Lower lobe of right lung (tissue), 2 donors: Measurements from ENCODE around the gene SLC39A1. TPM values are rescaled to one million over a fixed set of nuclear protein-coding genes. Genes with fewer than 3 reads are reported as not detected.

Source experiments
- ATAC-seq, 2 donors: fragments of 200-7000 bp; cut with Tn5 transposase; one replicate each; pipeline ENCODE4 v1.9.1; 2020 to 2022; ENCODE audit warnings: mild to moderate bottlenecking in 2 of 2, moderate library complexity in 2 of 2
- DNase-seq: peaks from one replicate; pipeline ENCODE4 v3.0.0-alpha.2; 2020
- H3K27ac ChIP-seq: fragments of 200-600 bp; one replicate; pipeline ENCODE4 v1.8.0; 2022
- H3K27me3 ChIP-seq: fragments of 200-600 bp; one replicate; pipeline ENCODE4 v1.8.0; 2022; ENCODE audit warnings: low read depth
- H3K36me3 ChIP-seq: fragments of 200-600 bp; one replicate; pipeline ENCODE4 v1.8.0; 2022; ENCODE audit warnings: mild to moderate bottlenecking
- H3K4me1 ChIP-seq: fragments of 200-600 bp; one replicate; pipeline ENCODE4 v1.8.0; 2022
- H3K4me3 ChIP-seq: fragments of 200-600 bp; one replicate; pipeline ENCODE4 v1.8.0; 2022; ENCODE audit warnings: mild to moderate bottlenecking
- H3K9me3 ChIP-seq: fragments of 200-600 bp; one replicate; pipeline ENCODE4 v1.8.0; 2022
- intact Hi-C: fragments of 100-400 bp; cut with DNase I; formaldehyde crosslinking; loops from one replicate; pipeline ENCODE4 v1.11.0; 2022
- total RNA-seq: library from RNA; stranded (reverse); fragmentation: NEBNext Ultra II Directional; extraction: Animal tissue kit (Norgen Biotek cat#: 25700); gene quantifications from one replicate; pipeline ENCODE4 v1.2.1, GENCODE V29; 2021
- TF ChIP-seq, protein P1 (sequence below): fragments of 200-600 bp; IDR thresholded peaks from one replicate; pipeline ENCODE4 v1.8.0; 2022; ENCODE audit warnings: antibody characterized with exemption, mild to moderate bottlenecking
- donor health status: DM: no; HTN: yes; CAD: no; lungs with severe emphysema.

The SLC39A1 gene
- total RNA-seq, 1 donor from 2014 or later = 98.4 TPM

DNA sequence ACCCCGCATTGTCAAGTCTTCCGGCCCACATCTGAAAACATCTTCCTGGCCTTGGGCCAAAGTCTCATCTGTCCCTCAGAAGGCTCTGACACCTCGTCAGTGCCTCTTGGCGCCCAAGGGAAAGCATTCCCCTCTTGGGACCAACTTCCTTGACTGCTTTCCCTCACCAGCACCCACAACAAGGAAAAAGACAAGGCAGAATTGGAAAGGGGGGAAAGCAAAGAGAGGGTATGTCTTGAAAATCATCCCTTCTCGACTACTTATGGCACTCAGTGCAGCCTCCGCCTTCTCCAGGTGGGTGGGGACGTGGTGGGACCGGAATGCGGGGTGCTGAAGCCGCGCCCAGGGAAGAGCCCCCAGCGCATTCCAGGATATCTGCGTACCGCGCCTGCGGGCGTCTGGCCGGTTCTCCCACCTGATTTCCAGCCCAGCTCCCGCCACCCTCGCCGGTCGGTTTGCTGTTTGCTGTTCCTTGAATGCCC is 554 bp upstream of the SLC39A1 start:
- H3K27me3 ChIP-seq = no peaks in the 10 kb centered on the region
- DNase-seq (peak; percentile 73), ATAC-seq (peak; percentile 31 to 37)
- TF ChIP-seq, protein P1, sequence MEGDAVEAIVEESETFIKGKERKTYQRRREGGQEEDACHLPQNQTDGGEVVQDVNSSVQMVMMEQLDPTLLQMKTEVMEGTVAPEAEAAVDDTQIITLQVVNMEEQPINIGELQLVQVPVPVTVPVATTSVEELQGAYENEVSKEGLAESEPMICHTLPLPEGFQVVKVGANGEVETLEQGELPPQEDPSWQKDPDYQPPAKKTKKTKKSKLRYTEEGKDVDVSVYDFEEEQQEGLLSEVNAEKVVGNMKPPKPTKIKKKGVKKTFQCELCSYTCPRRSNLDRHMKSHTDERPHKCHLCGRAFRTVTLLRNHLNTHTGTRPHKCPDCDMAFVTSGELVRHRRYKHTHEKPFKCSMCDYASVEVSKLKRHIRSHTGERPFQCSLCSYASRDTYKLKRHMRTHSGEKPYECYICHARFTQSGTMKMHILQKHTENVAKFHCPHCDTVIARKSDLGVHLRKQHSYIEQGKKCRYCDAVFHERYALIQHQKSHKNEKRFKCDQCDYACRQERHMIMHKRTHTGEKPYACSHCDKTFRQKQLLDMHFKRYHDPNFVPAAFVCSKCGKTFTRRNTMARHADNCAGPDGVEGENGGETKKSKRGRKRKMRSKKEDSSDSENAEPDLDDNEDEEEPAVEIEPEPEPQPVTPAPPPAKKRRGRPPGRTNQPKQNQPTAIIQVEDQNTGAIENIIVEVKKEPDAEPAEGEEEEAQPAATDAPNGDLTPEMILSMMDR = no peak
- intact Hi-C loops = no loop called here
- H3K9me3 ChIP-seq = no peaks in the 10 kb centered on the region
- peaks cover 28% of the 10 kb centered on the region for H3K36me3 ChIP-seq
- H3K4me3 ChIP-seq = peak overlapping the region; percentile 81
- peaks cover 71% of the 10 kb centered on the region for H3K4me1 ChIP-seq
- peak overlapping the region; percentile 96 for H3K27ac ChIP-seq

- DNase-seq (peak; percentile 61), ATAC-seq (peak; percentile 6 to 34)
- H3K4me1 ChIP-seq = peaks cover 68% of the 10 kb centered on the region
- peak overlapping the region; percentile 81 for H3K4me3 ChIP-seq
- H3K27ac ChIP-seq = peak overlapping the region; percentile 96
- intact Hi-C loops = no loop called here
- TF ChIP-seq, protein P1 = no peak
- no peaks in the 10 kb centered on the region for H3K27me3 ChIP-seq
- peaks cover 28% of the 10 kb centered on the region for H3K36me3 ChIP-seq
- no peaks in the 10 kb centered on the region for H3K9me3 ChIP-seq
Measured at GRCh38 chr1:153962088-153963029, 978 bp downstream of the SLC39A1 start.

DNA sequence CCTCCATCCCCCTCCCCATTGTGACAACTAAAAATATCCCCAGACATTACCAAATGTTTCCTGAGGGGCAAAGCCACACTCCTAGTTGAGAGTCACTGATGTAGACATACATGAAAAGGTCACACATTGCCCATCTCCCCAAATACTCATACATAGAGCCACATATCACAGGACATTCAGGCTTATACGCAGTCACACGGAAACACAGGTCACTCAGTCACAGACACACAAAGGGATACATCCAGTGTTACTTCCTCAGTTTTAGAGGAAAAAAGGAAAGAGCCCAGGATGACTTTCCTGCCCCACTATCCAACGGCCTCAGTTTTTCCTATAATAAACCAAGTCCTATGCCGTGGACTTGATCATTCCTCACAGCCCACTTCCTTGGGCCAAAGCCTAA is 1.9 kb downstream of the SLC39A1 start:
- Histone ChIP-seq H3K27me3 (no peaks in the 10 kb centered on the region), H3K4me3 (peak overlapping the region; percentile 81), H3K27ac (peak overlapping the region; percentile 96), H3K9me3 (no peaks in the 10 kb centered on the region), H3K36me3 (peaks cover 28% of the 10 kb centered on the region), H3K4me1 (peaks cover 73% of the 10 kb centered on the region)
- TF ChIP-seq, protein P1 = no peak
- DNase-seq (no peak), ATAC-seq (no peak)
- intact Hi-C loops = no loop called here

- no peak overlapping the region for H3K4me3 ChIP-seq
- ATAC-seq = no peak
- peak overlapping the region; percentile 58 for H3K27ac ChIP-seq
- H3K36me3 ChIP-seq = peaks cover 28% of the 10 kb centered on the region
- H3K9me3 ChIP-seq = no peaks in the 10 kb centered on the region
- peaks cover 71% of the 10 kb centered on the region for H3K4me1 ChIP-seq
- no peak for DNase-seq
- no peaks in the 10 kb centered on the region for H3K27me3 ChIP-seq
- intact Hi-C loops = no loop called here
- TF ChIP-seq, protein P1 = no peak
Measured at GRCh38 chr1:153960206-153960605, 3.1 kb downstream of the SLC39A1 start.

- TF ChIP-seq, protein P1 = no peak
- Histone ChIP-seq H3K27me3 (no peaks in the 10 kb centered on the region), H3K4me3 (peak overlapping the region; percentile 95), H3K9me3 (no peaks in the 10 kb centered on the region), H3K36me3 (peaks cover 33% of the 10 kb centered on the region), H3K27ac (peak overlapping the region; percentile 58), H3K4me1 (peaks cover 68% of the 10 kb centered on the region)
- intact Hi-C loops = no loop called here
- no peak for DNase-seq
- no peak for ATAC-seq
Measured at GRCh38 chr1:153959454-153959853, 3.9 kb downstream of the SLC39A1 start.
